GM21367 (cell line): ENCODE measurements around the gene AGT.
"Not testable (repeated sequence)": the region's sequence is repeated elsewhere in the genome, so short reads cannot be mapped to it uniquely, and the experiment has no call there.

Experiments used
- ATAC-seq: cut with Tn5 transposase; IDR thresholded peaks from one replicate; pipeline ENCODE4 v1.9.1; 2021; ENCODE audit not compliant: unreplicated experiment

Gene AGT

DNA sequence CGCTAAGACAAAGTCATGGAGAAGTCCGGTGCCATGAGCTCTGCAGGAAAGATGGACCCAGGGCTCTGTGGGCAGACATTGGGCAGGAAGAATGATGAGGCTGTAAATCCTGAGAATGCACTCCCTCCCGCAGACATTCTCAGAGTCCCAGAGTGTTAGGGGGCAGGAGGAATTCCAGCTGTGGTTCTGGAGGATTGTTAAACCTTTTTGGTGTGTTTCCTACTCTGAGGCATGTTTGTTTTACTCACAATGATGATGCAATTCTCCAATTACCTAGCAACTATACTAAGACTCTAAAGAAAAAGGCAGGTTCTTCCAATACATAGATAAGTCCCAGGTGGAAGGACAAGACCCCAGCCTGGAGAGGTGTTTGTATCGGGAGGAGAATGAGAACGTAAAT, 30.5 kb upstream of the AGT start:
- no peak for ATAC-seq

DNA sequence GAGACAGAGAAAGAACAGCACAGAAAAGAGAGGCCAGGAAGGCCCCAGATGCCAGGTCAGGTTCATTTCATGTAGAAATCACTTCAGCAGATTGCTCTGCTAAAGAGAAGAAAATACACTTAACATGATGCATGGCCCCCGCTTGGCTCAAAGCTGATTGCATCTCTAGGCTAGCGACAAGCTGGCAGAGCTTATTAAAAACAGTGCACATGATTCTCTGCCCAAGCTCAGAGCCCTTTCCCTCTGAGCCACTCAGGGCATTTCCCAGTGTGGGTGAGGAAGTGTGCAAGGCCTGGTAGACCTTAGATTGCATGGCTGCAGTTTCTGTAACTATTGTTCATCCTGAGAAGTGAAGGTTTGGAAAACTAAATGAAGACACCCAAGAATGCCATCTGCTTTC, 30.0 kb upstream of the AGT start:
- ATAC-seq: no peak

DNA sequence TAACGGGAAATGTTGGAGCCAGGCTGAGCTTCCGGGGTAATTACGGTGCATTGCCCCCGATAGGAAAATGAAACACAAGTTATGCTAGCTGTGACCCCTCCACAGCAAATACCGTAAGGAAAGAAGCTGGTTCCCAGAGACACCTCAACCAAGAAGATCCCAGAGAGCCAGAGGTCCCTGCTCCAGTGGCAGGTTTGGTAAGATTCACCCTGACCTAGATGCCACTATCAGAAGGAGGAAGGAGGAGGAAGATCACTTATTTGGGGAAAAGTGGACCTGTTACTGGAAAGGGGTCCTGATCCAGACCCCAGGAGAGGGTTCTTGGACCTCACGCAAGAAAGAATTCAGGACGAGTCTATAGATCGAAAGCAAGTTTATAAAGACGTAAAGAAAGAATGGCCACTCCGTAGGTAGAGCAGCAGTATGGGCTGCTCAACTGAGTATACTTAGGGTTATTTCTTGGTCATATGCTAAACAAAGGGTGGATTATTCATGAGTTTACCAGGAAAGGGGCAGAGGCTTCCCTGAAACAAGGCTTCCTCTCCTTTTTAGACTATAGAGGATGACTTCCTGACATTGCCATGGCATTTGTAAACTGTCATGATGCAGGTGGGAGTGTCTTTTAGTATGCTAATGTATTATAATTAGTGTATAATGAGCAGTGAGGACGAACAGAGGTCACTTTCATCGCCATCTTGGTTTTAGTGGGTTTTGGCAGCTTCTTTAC, 25.8 kb upstream of the AGT start:
- no peak for ATAC-seq

DNA sequence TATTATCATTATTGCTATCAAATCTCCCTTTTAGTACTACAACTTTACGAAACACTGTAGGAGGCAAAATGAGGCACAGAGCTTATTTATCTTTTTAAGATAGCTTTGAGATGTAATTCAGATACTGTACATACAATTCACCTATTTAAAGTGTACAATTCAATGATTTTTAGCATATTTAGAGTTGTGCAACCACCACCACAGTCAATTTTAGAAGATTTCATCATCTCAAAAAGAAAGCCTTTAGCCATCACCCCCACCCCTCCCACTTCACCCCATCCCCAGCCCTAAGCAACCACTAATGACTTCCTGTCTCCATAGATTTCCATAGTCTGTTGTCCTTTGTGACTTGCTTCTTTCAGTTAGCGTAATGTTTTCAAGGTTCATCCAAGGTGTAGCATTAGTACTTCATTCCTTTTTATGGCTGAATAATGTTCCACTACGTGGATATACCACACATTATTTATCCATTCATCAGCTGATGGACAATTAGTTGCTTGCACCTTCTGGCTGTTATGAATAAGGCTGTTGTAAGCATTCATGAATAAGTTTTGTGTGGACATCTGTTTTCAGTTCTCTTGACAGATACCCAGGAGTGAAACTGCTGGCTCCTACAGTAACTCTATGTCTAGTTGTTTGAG, 23.8 kb upstream of the AGT start:
- ATAC-seq: no peak

DNA sequence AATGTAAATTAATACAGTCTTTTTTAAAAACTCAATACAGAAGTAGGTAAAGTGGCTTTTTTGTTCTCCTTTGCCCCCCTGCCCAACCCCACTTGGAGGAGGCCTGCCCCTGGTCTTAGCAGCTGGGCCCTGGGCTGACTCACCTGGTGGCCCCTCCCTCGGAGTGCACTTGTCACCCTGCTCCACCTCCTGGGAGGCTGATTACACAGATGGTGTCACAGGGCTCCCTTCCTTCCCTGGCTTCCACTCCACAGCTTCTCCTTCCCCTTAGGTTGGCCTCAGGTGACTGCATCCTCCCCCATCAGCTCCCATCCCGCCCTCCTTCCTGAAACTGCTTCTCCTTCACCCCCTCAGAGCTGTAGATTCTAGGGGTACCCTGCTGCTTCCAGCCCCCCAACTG, 21.5 kb upstream of the AGT start:
- no peak for ATAC-seq

DNA sequence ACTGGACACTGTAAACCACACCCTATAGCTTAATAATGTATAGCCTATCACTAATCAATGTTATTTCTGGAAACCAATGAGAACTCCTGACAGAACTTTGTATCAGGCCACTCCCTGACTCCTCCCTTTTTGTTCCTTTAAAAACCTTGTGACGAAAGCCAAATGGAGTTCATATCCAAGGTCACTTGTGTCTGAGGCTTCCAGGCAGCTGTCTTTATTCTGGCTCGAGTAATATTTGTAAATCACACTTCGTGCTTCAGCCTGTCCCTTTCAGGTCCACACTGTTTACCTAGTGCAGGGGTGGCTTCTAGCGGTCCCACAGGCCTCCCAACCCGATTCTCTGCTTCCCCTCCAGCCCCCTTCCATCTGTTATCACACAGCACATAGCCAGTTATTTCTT, 17.1 kb upstream of the AGT start:
- no peak for ATAC-seq

DNA sequence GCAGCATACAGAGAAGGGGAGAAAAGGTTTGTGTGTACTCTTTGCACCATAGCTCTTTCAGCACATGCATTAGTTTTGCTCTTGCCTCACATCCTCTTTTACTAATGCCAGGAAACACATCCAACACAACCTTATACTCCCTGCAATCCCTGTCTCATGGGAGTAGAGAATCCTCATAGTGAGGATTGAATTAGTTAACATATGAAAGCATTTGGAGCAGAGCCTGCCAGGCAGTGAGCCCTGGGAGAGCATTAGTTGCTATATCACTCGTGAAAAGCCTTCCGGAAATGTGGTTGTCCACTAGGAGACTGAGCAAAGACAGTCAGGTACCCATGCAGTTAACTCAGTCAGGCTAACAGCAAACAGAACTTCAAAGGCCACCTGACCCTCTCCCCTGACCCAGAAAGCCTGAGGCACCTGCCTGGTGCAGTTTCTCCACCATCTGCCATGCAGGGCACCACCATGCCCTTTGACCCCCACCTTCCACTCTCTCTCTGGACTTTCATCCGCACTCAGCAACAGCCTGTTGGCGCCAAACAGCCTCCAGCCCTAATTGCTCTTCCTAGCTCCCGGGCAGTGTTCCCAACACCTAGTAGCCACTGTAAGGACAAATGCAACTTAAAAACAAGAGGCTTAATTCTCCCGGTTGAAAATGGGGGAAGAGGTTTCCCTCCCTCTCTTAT, 14.9 kb upstream of the AGT start:
- ATAC-seq: no peak

DNA sequence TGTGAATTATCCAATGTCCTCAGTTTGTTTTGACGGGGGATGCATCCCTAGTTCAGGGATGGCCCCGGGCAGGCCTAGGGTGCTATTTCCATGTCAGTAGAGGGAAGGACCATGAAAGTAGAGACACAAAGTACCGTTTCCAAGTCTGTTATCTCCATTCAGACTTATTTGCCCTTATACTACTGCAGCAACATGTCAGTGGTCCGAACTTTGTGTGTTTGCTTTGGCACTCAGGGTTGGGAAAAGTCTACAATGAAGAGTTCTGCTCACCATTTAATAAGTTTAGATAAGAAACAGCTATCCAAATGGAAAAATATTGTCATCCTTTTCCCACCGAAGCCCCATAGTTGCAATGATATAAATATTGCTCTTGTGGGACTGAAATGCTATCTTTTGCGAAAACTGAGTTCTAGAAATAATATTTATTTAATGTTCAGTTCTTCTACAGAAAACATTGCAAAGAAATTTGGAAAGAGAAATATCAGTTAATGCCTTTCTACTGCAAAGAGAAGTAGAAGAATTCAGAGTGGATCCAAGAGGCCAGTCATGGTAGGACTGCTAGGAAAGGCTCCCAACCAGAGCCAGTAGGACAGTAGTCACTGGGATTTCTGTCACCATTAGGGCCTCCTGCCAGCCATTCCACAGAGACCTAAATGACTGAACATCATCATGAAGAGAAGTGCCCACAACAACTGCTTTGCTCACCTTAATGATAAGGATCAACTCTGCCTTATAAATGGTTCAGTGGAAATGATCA, 11.5 kb upstream of the AGT start:
- no peak for ATAC-seq

DNA sequence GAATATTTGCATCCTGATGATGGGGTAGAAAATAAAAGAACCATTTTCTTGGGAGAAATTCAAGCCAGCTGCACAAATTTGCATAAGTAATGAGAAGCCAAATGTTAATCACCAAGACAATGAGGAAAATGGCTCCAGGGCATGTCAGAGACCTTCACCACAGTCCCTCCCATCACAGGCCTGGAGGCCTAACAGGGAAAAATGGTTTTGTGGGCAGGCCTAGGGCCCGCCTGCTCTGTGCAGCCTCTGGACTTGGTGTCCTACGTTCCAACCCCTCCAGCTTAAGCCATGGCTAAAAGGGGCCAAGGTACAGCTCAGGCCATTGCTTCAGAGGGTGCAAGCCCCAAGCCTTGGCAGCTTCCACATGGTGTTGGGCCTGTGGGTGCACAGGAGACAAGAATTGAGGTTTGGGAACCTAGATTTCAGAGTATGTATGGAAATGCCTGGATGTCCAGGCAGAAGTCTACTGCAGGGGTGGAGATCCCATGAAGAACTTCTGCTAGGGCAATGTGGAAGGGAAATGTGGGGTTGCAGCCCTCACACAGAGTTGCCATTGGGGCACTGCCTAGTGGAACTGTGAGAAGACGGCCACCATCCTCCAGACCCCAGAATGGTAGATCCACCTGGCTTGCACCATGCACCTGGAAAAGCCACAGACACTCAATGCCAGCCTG, 8.1 kb upstream of the AGT start:
- not testable (repeated sequence) for ATAC-seq

DNA sequence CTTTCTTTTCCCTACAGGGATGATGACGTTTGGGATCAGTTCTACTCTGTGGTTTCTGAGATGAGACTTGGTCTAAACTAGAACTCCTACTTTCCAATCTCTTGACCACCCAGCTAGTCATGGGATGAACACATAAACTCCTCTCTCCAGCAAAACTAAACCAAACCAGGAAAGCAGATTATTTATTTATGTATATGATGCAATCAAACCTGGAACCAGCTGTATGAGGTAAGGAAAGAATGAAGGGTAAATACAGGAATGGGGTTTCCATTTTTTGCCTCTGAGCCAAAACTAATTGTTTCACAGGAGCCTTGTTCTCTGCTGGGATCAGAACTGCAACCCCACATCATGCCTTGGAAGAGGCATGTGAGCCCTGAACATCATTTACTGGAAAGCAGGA, 3.3 kb upstream of the AGT start:
- ATAC-seq: no peak

DNA sequence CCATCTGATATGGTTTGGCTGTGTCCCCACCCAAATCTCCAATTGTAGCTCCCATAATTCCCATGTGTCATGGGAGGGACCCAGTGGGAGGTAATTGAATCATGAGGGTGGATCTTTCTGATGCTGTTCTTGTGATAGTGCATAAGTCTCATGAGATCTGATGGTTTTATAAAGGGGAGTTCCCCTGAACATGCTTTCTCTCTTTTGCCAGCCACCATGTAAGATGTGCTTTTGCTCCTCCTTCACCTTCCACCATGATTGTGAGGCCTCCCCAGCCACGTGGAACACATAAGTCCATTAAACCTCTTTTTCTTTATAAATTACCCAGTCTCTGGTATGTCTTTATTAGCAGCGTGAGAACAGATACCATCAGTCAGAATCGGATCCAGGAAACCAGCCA, 2.5 kb upstream of the AGT start:
- not testable (repeated sequence) for ATAC-seq

DNA sequence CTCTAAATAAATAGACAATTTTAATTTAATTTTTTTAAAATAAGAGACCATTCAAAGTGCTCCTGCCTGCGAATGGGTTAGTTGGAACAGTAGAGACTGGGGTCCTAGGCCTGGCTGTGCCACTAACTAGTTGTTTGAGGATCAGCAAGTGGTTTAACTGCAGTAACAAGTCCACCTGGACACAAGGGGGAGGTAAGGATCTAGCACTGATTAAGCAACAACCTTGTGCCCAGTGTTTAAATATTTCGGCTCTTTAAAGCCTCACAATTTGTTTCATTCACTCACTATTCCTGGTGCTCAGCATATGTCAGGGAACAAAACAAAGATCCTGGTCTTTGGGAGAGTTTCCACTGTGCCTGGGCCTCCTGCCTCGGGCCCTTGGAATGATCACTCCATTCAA, 1.6 kb upstream of the AGT start:
- no peak for ATAC-seq

DNA sequence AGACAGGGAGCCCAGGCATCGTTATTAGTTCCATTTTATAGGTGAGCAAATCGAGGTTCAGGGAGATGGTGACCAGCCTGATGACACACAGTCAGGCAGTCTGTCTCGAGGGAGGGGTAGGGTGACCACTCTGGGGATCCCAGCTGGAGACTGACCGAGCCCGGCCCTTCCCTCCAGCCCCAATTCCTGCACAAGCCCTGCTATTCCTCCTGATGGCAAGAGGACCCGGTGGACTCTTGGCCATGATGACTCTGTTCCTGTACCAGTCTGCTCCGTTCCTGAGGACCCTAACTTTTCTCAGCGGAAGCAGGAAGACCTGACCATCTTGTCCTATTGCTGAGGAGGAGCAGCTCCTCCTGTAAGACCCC, 391 bp downstream of the AGT start:
- no peak for ATAC-seq

DNA sequence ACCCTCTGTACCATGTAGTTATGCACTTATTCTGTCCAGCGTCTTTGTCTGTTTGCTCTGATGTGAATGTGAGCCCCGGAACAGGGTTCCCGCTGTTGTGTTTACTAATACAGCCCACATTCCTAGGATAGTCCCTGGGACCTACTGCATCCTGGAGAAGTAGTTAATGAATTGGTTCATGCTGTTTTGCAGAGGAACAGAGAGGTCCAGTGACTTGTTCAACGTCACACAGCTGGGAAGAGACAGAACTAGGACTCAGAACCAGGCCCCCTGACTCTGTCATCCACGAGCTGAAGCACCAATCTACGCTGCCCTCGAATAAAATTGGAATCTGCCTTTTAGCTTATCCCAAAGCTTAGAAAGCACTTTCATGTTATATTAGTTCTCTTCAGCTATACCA, 784 bp downstream of the AGT start:
- ATAC-seq: no peak

DNA sequence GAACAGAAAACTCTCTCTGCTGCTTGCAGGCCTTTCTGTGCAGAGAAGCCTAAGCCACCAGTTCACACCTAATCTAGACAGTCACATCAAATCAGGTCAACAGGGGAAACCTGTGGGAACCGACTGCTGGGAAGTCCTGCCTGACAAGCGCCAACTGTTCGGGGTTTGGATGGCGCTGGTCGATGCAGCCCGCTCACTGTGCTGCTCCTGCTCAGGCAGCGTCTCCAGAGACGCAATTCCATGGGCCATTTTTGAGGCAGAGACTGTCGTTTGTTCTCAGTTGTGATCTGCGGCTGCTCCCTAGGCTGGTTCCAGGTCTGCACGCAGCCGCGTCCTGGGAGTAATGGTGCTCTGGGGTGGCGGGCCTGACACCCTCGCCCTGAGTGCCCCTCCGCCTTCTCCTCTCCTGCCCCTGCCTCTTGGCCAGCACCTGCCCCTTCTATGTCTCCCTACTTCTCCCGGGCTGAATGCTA, 1.4 kb downstream of the AGT start:
- no peak for ATAC-seq

DNA sequence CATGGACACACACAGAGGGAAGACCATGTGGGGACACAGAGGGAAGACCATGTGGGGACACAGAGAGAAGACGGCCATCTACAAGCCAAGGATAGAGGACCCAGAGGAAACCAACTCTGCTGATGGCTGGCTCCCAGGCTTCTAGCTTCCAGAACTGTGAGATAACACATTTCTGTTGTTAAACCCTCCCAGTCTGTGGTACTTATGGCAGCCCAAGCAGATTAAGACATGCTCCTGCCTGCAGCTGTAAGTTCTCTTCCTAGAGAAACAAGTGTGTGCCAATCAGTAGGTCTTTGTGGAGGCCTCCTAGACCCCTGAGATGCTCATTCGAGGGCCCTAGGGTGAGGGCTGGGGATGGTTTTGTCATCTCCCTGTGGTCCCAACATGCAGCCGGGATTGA, 2.7 kb downstream of the AGT start:
- ATAC-seq: no peak

DNA sequence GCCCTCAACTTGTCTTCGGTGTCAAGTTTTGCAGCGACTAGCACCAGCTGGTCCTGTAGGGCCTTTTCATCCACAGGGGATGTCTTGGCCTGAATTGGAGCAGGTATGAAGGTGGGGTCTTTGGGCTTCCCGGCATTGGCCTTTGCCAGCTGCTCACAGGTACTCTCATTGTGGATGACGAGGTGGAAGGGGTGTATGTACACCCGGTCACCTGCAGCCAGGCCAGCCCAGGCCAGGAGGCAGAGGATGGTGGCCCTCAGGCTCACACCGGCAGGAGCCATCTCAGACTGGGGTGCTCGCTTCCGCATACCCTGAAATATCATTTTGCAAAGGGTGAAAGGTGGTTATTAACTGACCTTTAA, 3.4 kb downstream of the AGT start:
- no peak for ATAC-seq

DNA sequence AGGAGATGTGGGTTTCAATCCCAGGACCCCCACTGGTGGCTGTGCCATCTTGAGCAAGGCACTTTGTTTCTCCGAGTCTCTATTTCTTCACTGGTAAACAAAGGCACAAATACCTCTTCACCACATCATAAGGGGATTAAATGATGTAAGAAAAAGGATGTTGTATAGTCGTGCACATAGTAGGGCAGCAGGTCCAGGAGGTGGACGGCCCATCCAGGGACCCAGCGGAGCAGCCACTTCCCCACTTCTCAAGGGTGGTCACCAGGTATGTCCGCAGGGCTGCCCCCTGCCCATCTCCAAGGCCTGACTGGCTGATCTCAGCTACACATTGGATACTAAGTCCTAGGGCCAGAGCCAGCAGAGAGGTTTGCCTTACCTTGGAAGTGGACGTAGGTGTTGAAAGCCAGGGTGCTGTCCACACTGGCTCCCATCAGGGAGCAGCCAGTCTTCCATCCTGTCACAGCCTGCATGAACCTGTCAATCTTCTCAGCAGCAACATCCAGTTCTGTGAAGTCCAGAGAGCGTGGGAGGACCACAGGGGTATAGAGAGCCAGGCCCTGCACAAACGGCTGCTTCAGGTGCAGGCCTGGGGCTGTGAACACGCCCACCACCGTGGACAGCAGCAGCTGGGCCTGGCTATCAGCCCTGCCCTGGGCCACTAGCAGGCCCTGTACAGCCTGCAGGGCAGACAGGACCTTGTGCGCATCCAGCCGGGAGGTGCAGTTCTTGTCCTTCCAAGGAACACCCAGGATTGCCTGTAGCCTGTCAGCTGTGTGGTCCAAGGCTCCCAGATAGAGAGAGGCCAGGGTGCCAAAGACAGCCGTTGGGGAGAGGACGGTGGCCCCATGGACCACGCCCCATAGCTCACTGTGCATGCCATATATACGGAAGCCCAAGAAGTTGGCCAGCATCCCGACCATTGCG, 4.0 kb downstream of the AGT start:
- no peak for ATAC-seq

DNA sequence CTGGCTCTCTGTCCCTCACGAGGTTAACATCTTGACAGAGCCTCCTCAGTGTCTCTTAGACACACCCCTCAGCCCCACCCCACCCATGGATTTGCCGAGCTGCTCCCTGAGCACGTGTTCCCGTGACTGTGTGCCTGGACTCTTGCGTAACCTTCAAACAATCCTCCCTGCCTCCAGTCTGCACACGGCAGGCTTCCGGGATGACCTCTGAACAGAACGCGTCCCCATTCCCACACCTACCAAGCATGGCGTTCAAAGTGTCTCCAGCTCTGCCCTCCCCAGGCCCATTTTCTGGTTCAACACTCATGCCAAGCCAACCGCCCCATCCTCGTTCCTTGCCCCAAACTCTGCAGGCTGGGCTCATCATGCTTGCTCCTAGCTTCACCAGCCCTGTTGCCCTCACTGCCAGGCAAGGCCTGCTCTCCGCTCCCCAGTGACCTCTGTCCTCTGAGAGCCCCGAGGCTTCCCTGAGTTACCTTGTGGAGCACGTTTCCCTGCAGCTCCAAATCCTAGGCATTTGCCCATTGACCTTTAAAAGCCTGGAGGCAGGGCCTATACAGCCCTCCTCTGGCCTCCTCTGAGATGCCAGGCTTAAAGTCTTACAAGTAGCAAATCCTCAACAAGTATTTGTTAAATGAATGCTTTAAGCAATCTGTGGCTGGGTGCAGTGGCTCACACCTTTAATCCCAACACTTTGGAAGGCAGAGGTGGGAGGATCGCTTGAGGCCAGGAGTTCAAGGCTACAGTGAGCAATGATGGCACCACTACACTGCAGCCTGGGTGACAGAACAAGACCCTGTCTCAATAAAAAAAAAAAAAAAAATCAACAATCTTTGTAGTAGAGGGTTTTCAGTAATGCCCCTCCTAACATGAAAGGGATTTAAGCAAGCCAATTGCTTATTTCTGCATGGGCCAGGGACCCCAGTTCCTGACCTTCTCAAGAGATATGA, 5.0 kb downstream of the AGT start:
- ATAC-seq: no peak
